Measurements from ENCODE around the gene ADAMTS2. TPM values are rescaled to one million over a fixed set of nuclear protein-coding genes. Genes with fewer than 3 reads are reported as not detected.

The ADAMTS2 gene
- total and polyA plus RNA-seq, 2 of the 8 experiments (the other 6 are each of a cell fraction or from before 2014, with no cell fraction given): 6.6 to 7.3 TPM

- no peak for TF ChIP-seq FOSL1 (IDR thresholded peaks at IDR 0.05; ENCODE audit: insufficient read depth, low read depth, low read length)
- no peak for TF ChIP-seq POLR2A (IDR thresholded peaks at IDR 0.05; ENCODE audit: control extremely low read depth in 1 of 2, low read depth in 2 of 2, low read length in 2 of 2)
- TF ChIP-seq, protein P1, sequence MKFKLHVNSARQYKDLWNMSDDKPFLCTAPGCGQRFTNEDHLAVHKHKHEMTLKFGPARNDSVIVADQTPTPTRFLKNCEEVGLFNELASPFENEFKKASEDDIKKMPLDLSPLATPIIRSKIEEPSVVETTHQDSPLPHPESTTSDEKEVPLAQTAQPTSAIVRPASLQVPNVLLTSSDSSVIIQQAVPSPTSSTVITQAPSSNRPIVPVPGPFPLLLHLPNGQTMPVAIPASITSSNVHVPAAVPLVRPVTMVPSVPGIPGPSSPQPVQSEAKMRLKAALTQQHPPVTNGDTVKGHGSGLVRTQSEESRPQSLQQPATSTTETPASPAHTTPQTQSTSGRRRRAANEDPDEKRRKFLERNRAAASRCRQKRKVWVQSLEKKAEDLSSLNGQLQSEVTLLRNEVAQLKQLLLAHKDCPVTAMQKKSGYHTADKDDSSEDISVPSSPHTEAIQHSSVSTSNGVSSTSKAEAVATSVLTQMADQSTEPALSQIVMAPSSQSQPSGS (IDR thresholded peaks at IDR 0.05; ENCODE audit: low read length): no peak
- no peak for TF ChIP-seq SP1 (IDR thresholded peaks at IDR 0.05; ENCODE audit: low read depth, low read length)
- no peak for TF ChIP-seq KDM4A (IDR thresholded peaks at IDR 0.05; ENCODE audit: low read depth, low read length, severe bottlenecking)
- no peak for TF ChIP-seq RFX5 (IDR thresholded peaks at IDR 0.05; ENCODE audit: borderline replicate concordance, low read depth, low read length)
- TF ChIP-seq CBX8 (IDR thresholded peaks at IDR 0.05; ENCODE audit: borderline replicate concordance, low read depth, low read length): no peak
Observed at GRCh38 chr5:179127136-179128040, 217.9 kb downstream of the ADAMTS2 start (continued).
